HEK293T (cell line): ENCODE data around the gene IER5.

Experiments
- CTCF ChIA-PET: fragments of 350-600 bp; formaldehyde crosslinking; extraction: SDS; loops from one replicate; lab custom pipeline; 2021; ENCODE audit warnings: antibody characterized with exemption, inconsistent platforms; lab: Yijun Ruan, JAX
- POLR2A ChIA-PET: fragments of 350-600 bp; formaldehyde crosslinking; extraction: SDS; loops from one replicate; lab custom pipeline; 2020; ENCODE audit warnings: antibody characterized with exemption, inconsistent platforms; lab: Yijun Ruan, JAX
- DNase-seq: peaks from one replicate; pipeline ENCODE4 v3.0.0; 2012; ENCODE audit warnings: mixed read lengths; ENCODE audit errors: extremely low spot score
- ARNT ChIP-seq: fragments of 450-650 bp; IDR thresholded peaks from 2 replicates; pipeline ENCODE4 v1.6.1; 2017; ENCODE audit warnings: mild to moderate bottlenecking
- BHLHE40 ChIP-seq: fragments of 450-650 bp; IDR thresholded peaks from 2 replicates; pipeline ENCODE4 v1.6.1; 2016; ENCODE audit warnings: mild to moderate bottlenecking, moderate library complexity, borderline replicate concordance
- CTBP1 ChIP-seq: fragments of 450-650 bp; IDR thresholded peaks from 2 replicates; pipeline ENCODE4 v1.6.1; 2016; ENCODE audit warnings: borderline replicate concordance
- ELF4 ChIP-seq: fragments of 450-650 bp; IDR thresholded peaks from 2 replicates; pipeline ENCODE4 v1.6.1; 2017; ENCODE audit warnings: antibody characterized with exemption
- FOXA1 ChIP-seq: fragments of 450-650 bp; IDR thresholded peaks from 2 replicates; pipeline ENCODE4 v1.6.1; 2016; ENCODE audit warnings: mild to moderate bottlenecking
- FOXK2 ChIP-seq: fragments of 450-650 bp; IDR thresholded peaks from 2 replicates; pipeline ENCODE4 v1.6.1; 2016; ENCODE audit warnings: mild to moderate bottlenecking
- FOXM1 ChIP-seq: fragments of 450-650 bp; IDR thresholded peaks from 2 replicates; pipeline ENCODE4 v1.6.1; 2017; ENCODE audit warnings: mild to moderate bottlenecking, borderline replicate concordance
- HDGF ChIP-seq: fragments of 450-650 bp; IDR thresholded peaks from 2 replicates; pipeline ENCODE4 v1.6.1; 2017; ENCODE audit warnings: antibody characterized with exemption, borderline replicate concordance
- L3MBTL2 ChIP-seq: fragments of 450-650 bp; conservative IDR thresholded peaks from 2 replicates; pipeline ENCODE4 v1.6.1; 2016; ENCODE audit warnings: mild to moderate bottlenecking
- LEF1 ChIP-seq: fragments of 450-650 bp; IDR thresholded peaks from 2 replicates; pipeline ENCODE4 v1.6.1; 2017; ENCODE audit warnings: mild to moderate bottlenecking, borderline replicate concordance
- NFRKB ChIP-seq: fragments of 450-650 bp; IDR thresholded peaks from 2 replicates; pipeline ENCODE4 v1.6.1; 2016; ENCODE audit warnings: mild to moderate bottlenecking, moderate library complexity
- SP1 ChIP-seq: fragments of 450-650 bp; IDR thresholded peaks from 2 replicates; pipeline ENCODE4 v1.6.1; 2017
- SUZ12 ChIP-seq: fragments of 450-650 bp; IDR thresholded peaks from 2 replicates; pipeline ENCODE4 v1.6.1; 2016; ENCODE audit warnings: mild to moderate bottlenecking
- TARDBP ChIP-seq: fragments of 450-650 bp; IDR thresholded peaks from 2 replicates; pipeline ENCODE4 v1.6.1; 2016
- ZNF384 ChIP-seq: fragments of 450-650 bp; IDR thresholded peaks from 2 replicates; pipeline ENCODE4 v1.6.1; 2016
- TF ChIP-seq, protein P1 (sequence below): fragments of 450-650 bp; IDR thresholded peaks from 2 replicates; pipeline ENCODE4 v1.6.1; 2016

The IER5 gene

DNA sequence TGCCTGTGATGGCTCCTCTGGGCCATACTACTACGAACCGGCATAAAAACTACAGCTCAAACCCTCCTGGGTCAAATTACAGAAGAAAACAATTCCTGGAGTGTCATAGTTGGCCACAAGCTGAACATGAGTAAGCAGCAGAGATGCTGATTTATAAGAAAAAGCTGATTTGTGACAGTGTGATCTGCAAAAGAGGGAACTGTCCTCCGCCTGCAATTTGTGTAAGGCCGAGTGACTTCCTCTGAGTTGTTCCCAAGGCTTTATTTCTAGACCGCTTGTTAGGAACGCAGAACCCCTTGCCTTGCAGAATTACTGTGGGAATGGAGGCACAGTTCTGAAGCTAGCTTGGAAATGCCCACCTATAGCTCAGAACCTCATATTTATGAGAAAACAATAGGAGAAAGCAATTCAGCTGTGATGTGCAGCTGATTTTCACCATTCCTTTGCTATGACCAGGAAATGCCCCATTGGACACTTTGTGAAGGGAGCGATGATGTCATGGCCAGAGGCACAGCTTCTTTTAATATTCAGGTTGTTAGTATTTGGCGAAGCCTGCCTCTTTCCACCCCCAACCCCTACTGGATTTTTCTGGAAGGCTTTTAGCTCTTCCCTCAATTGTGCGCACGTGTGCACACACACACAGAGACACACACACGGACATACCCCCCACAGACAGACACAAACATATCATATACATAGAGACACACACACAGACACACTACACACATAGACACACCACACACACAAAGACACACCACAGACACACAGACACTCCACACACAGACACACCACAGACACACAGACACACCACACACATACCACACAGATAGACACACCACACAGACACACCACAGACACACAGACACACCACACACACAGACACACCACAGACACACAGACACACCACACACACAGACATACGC, 47.6 kb downstream of the IER5 start:
- TF ChIP-seq TARDBP (no peak), L3MBTL2 (no peak), CTBP1 (no peak), LEF1 (no peak), ZNF384 (no peak), HDGF (no peak), ARNT (no peak)
- POLR2A ChIA-PET = interaction anchor here (1.1 to 1.9 kb wide), 4 partner anchors 19 to 93 kb away, joined by 4 to 11 read pairs (median 6); partner anchors contain the start of gene IER5
- CTCF ChIA-PET = interaction anchor here (0.9 to 1.4 kb wide), 9 partner anchors 9 to 620 kb away, joined by 4 to 5 read pairs (median 4); no protein-coding TSS in a partner anchor
- DNase-seq = no peak

DNA sequence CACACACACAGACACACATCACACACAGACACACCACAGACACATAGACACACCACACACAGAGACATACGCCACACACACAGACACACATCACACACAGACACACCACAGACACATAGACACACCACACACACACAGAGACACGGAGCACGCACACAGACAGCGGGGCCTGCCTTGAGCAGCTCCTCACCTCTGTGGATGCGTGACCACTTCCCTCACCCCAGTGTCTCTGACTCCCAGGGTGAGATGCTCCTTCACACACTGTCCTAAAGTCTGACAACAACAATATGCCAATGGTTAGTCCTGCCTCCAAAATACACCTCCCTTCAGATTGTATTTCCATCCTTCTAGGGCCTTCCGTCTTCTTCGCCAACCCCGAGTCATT, 48.2 kb downstream of the IER5 start:
- no peak for TF ChIP-seq TARDBP
- no peak for TF ChIP-seq ELF4
- no peak for TF ChIP-seq FOXK2
- TF ChIP-seq SUZ12 = no peak
- no peak for TF ChIP-seq SP1
- TF ChIP-seq CTBP1 = no peak
- no peak for TF ChIP-seq L3MBTL2
- no peak for TF ChIP-seq FOXA1
- no peak for TF ChIP-seq ARNT
- no peak for TF ChIP-seq LEF1
- TF ChIP-seq BHLHE40 = no peak
- DNase-seq = no peak
- POLR2A ChIA-PET = interaction anchor here (1.9 kb wide), 1 partner anchor 48 kb away, joined by 11 read pairs; the partner anchor contains the start of gene IER5
- CTCF ChIA-PET = interaction anchor here (1.2 to 1.4 kb wide), 4 partner anchors 33 to 621 kb away, joined by 4 read pairs; no protein-coding TSS in a partner anchor

DNA sequence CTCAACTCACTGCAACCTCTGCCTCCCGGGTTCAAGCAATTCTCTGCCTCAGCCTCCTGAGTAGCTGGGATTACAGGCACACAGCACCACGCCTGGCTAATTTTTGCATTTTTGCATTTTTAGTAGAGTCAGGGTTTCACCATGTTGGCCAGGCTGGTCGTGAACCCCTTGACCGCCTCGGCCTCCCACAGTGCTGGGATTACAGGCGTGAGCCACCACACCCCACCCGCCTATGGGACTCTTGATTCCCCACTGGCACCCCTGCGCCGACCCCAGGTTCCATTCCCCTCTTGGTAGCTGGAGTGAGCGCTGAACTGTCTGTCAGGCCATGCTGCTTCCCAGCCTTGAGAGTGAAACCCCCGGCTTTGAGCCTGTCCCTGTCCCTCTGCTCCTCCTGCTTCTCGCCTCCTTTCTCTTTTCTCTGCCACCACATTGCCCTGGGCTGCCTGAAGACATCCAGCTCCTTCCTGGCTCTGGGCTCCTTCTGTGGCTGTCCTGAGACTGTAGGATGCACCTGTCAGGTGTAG, 48.8 kb downstream of the IER5 start:
- TF ChIP-seq L3MBTL2 (no peak), NFRKB (no peak), ZNF384 (no peak), TARDBP (no peak), HDGF (no peak), SP1 (no peak), FOXK2 (no peak)
- no peak for DNase-seq
- ChIA-PET POLR2A (interaction anchor here (1.1 kb wide), 1 partner anchor 48 kb away, joined by 3 read pairs; no protein-coding TSS in a partner anchor), CTCF (no interaction called here)

DNA sequence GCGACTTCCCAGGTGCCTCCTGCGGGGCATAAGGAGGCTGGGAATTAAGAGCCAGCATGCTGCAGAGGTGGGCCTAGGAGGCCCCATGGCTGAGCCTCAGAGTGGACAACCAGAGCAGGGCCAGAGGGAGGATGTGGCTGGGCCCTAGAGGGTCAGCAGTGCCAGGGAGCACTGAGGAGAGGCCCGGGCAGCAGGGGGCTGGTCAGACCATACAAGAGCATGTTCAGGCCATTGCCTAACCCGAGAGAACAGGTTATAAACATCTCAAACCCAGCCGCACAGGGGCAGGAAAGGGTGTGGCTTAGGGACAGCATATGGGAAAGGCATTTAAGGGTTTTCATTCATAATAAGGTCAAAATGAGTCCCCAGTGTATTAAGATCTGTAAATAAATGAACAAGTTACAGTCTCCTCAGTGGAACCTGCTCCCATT, 51.1 kb downstream of the IER5 start:
- ChIA-PET POLR2A (interaction anchor here (1.0 to 3.3 kb wide), 2 partner anchors 49 to 107 kb away, joined by 3 to 15 read pairs; no protein-coding TSS in a partner anchor), CTCF (no interaction called here)

DNA sequence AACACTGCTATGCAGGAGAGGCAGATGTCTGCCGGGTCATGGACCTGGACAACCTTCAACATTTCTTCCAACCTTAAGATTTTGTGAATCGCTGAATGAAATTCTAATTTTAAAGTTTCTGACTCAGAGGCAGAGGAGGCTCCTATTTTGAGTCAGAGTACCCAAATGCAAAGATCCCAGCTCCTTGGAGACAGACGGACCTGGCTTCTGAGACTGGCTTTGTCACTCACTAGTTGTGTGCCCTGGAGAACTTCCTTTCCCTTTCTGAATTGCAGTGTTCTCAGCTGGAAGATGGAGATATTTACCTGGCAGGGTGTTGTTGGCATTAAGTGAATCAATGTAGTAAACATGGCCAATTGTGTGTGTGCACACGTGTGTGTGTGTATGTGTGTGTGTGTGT, 51.9 kb downstream of the IER5 start:
- DNase-seq = no peak
- POLR2A ChIA-PET = interaction anchor here (0.8 to 3.3 kb wide), 4 partner anchors 36 to 256 kb away, joined by 3 to 15 read pairs (median 6); no protein-coding TSS in a partner anchor
- TF ChIP-seq, protein P1, sequence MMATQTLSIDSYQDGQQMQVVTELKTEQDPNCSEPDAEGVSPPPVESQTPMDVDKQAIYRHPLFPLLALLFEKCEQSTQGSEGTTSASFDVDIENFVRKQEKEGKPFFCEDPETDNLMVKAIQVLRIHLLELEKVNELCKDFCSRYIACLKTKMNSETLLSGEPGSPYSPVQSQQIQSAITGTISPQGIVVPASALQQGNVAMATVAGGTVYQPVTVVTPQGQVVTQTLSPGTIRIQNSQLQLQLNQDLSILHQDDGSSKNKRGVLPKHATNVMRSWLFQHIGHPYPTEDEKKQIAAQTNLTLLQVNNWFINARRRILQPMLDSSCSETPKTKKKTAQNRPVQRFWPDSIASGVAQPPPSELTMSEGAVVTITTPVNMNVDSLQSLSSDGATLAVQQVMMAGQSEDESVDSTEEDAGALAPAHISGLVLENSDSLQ = no peak
- TF ChIP-seq ELF4 (no peak), BHLHE40 (no peak), HDGF (no peak), LEF1 (no peak), ARNT (no peak)
- CTCF ChIA-PET = interaction anchor here (0.8 to 3.4 kb wide), 6 partner anchors 12 to 259 kb away, joined by 3 to 18 read pairs (median 10); no protein-coding TSS in a partner anchor

More for the DNA sequence above, 51.1 kb downstream of the IER5 start:
- TF ChIP-seq ELF4 (no peak), NFRKB (no peak), TARDBP (no peak), FOXM1 (no peak), LEF1 (no peak), BHLHE40 (no peak), L3MBTL2 (no peak), FOXK2 (no peak), SUZ12 (no peak), HDGF (no peak), ZNF384 (no peak), CTBP1 (no peak), ARNT (no peak)
- TF ChIP-seq, protein P1 = no peak
- no peak for DNase-seq

DNA sequence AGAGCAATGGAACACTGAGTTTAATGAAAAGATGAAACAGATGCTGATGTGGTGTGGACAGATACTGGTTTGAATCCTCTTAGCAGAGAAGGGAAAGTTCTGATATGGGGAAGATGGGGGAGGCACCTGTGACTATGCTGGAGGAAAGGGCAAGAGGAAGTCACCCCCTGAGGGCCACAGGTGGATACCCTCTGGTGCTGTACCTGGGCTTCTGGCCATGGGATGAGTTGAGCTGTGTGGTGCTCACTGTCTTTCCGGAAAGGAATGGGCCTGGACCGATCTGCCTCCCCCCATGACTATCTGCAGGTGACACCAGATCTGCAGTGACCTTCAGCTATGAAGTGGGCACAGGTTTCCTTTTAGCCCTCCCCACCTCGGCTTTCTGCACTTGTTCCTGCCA, 52.4 kb downstream of the IER5 start:
- DNase-seq = no peak
- ChIA-PET CTCF (interaction anchor here (0.5 to 3.4 kb wide), 12 partner anchors 9 to 887 kb away, joined by 3 to 22 read pairs (median 6); partner anchors contain the start of gene MR1), POLR2A (interaction anchor here (0.8 to 3.3 kb wide), 8 partner anchors 36 to 639 kb away, joined by 3 to 15 read pairs (median 6); partner anchors contain the start of gene ACBD6)

More for the DNA sequence above, 52.4 kb downstream of the IER5 start:
- TF ChIP-seq BHLHE40 = no peak
- TF ChIP-seq FOXA1 = no peak
- TF ChIP-seq ELF4 = no peak
- no peak for TF ChIP-seq SUZ12
- TF ChIP-seq CTBP1 = no peak
- no peak for TF ChIP-seq L3MBTL2
- no peak for TF ChIP-seq TARDBP
- TF ChIP-seq FOXK2 = no peak
- TF ChIP-seq FOXM1 = no peak
- no peak for TF ChIP-seq NFRKB
- TF ChIP-seq, protein P1 = no peak
- no peak for TF ChIP-seq HDGF
- no peak for TF ChIP-seq ARNT
- no peak for TF ChIP-seq LEF1
- TF ChIP-seq ZNF384 = no peak
- TF ChIP-seq SP1 = no peak
